Caki2 (cell line): ENCODE data around the gene PTF1A. TPM values are rescaled to one million over a fixed set of nuclear protein-coding genes. Genes with fewer than 3 reads are reported as not detected.

Experiments
- DNase-seq: peaks from one replicate; pipeline ENCODE4 v3.0.0-alpha.2; 2015; ENCODE audit warnings: low read depth
- in situ Hi-C: cut with HindIII; loops from 2 replicates; pipeline ENCODE4 v1.10.0; 2016; ENCODE audit warnings: low sequenced_read_pairs, low pct_unique_long_range_greater_than_20kb, mixed read lengths
- total RNA-seq: library from RNA; depleted of rRNA; stranded (reverse); fragments of >200 nt; shearing (Covaris generic); gene quantifications from 2 replicates; pipeline ENCODE4 v1.2.3, GENCODE V29; 2014; ENCODE audit warnings: low replicate concordance; rRNA removed

Gene PTF1A
- not detected in 2 replicates for total RNA-seq

- no peak for DNase-seq
- in situ Hi-C loops = no loop called here
Observed at GRCh38 chr10:23191764-23192711, at the start of gene PTF1A. PTF1A (plus strand) TSS chr10:23192312; CDS start chr10:23192531, 219 bp downstream.

- DNase-seq = no peak
- in situ Hi-C loops = no loop called here
Observed at GRCh38 chr10:23146258-23146657, 45.9 kb upstream of the PTF1A start.

GRCh38 chr10:23147035-23147434 is 45.1 kb upstream of the PTF1A start:
- DNase-seq = no peak
- in situ Hi-C loops = no loop called here

GRCh38 chr10:23148214-23148613 is 43.9 kb upstream of the PTF1A start:
- in situ Hi-C loops = no loop called here
- DNase-seq = no peak

GRCh38 chr10:23150091-23150490 is 42.0 kb upstream of the PTF1A start:
- in situ Hi-C loops = no loop called here
- DNase-seq = no peak

- in situ Hi-C loops = no loop called here
- no peak for DNase-seq
Observed at GRCh38 chr10:23150610-23151009, 41.5 kb upstream of the PTF1A start.

GRCh38 chr10:23151071-23151470 is 41.0 kb upstream of the PTF1A start:
- no peak for DNase-seq

GRCh38 chr10:23155169-23155568 is 36.9 kb upstream of the PTF1A start:
- in situ Hi-C loops = no loop called here
- DNase-seq = no peak

More at GRCh38 chr10:23151071-23151470, 41.0 kb upstream of the PTF1A start:
- in situ Hi-C loops = no loop called here

GRCh38 chr10:23156447-23157150 is 35.5 kb upstream of the PTF1A start:
- in situ Hi-C loops = no loop called here

GRCh38 chr10:23157239-23157681 is 34.9 kb upstream of the PTF1A start:
- peak; percentile 69 for DNase-seq
- in situ Hi-C loops = no loop called here

More at GRCh38 chr10:23156447-23157150, 35.5 kb upstream of the PTF1A start:
- DNase-seq = no peak

GRCh38 chr10:23157691-23158369 is 34.3 kb upstream of the PTF1A start:
- in situ Hi-C loops = no loop called here
- DNase-seq = peak; percentile 48

- DNase-seq = peak; percentile 50
- in situ Hi-C loops = no loop called here
Observed at GRCh38 chr10:23158370-23158769, 33.7 kb upstream of the PTF1A start.

GRCh38 chr10:23171232-23171876 is 20.8 kb upstream of the PTF1A start:
- peak; percentile 24 for DNase-seq
- in situ Hi-C loops = no loop called here

GRCh38 chr10:23172429-23173213 is 19.5 kb upstream of the PTF1A start:
- in situ Hi-C loops = no loop called here
- DNase-seq = no peak

- DNase-seq = no peak
- in situ Hi-C loops = no loop called here
Observed at GRCh38 chr10:23173214-23174073, 18.7 kb upstream of the PTF1A start.

- no peak for DNase-seq
- in situ Hi-C loops = no loop called here
Observed at GRCh38 chr10:23174074-23174976, 17.8 kb upstream of the PTF1A start.
